Parathyroid adenoma (tissue), 2 donors: ENCODE data around the gene PDSS2.
"Not testable (repeated sequence)": the region's sequence is repeated elsewhere in the genome, so short reads cannot be mapped to it uniquely, and the experiment has no call there.

Source experiments
- H2AFZ ChIP-seq: fragments of 300-600 bp; sonication (generic); one replicate; pipeline ENCODE4 v1.7.0; 2017; ENCODE audit warnings: antibody characterized with exemption, mild to moderate bottlenecking
- H3K27ac ChIP-seq: fragments of 300-600 bp; sonication (generic); one replicate; pipeline ENCODE4 v1.7.0; 2017
- H3K27me3 ChIP-seq: fragments of 300-600 bp; sonication (generic); one replicate; pipeline ENCODE4 v1.7.0; 2017; ENCODE audit warnings: low read length; ENCODE audit not compliant: control insufficient read depth, insufficient read depth
- H3K36me3 ChIP-seq: fragments of 300-600 bp; sonication (generic); one replicate; pipeline ENCODE4 v1.7.0; 2017; ENCODE audit warnings: low read length; ENCODE audit not compliant: control insufficient read depth, insufficient read depth
- H3K4me1 ChIP-seq: fragments of 300-600 bp; sonication (generic); one replicate; pipeline ENCODE4 v1.7.0; 2017; ENCODE audit warnings: control low read depth
- H3K4me2 ChIP-seq: fragments of 300-600 bp; sonication (generic); one replicate; pipeline ENCODE4 v1.7.0; 2017; ENCODE audit warnings: low read length
- H3K4me3 ChIP-seq: fragments of 300-600 bp; sonication (generic); one replicate; pipeline ENCODE4 v1.7.0; 2017; ENCODE audit warnings: low read depth, low read length
- H3K79me2 ChIP-seq: fragments of 300-600 bp; sonication (generic); one replicate; pipeline ENCODE4 v1.7.0; 2017; ENCODE audit warnings: control low read depth
- H3K9ac ChIP-seq: fragments of 300-600 bp; sonication (generic); one replicate; pipeline ENCODE4 v1.7.0; 2017; ENCODE audit warnings: mild to moderate bottlenecking
- H3K9me3 ChIP-seq: fragments of 300-600 bp; sonication (generic); one replicate; pipeline ENCODE4 v1.7.0; 2017; ENCODE audit warnings: low read length; ENCODE audit not compliant: control insufficient read depth
- CTCF ChIP-seq: fragments of 300-600 bp; sonication (generic); IDR thresholded peaks from one replicate; pipeline ENCODE4 v1.7.0; 2017; ENCODE audit warnings: antibody characterized with exemption, mild to moderate bottlenecking
- donor health status: primary hyperparathyroidism.

Gene PDSS2

DNA sequence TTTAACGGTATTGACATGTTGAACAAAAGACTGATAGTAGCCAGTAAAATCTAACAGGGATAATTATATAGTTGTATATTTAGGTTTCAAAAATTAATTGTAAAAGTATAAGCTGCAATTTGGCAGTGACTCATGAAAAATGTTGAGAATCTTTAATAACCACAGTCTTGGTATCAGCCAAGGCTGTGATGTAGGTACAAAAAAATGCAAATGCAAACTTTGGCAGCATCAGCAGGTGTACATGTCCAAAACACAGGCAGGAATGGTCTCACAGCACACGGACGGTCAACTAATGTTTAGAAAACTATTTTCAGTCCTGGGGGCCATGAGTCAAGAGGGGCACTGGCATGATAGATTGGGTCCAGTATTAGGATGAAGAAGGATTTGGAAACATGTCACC, 285.6 kb downstream of the PDSS2 start:
- no peaks in the 10 kb centered on the region for H3K27me3 ChIP-seq
- H3K4me1 ChIP-seq: no peaks in the 10 kb centered on the region
- no peaks in the 10 kb centered on the region for H3K79me2 ChIP-seq
- H3K36me3 ChIP-seq: no peaks in the 10 kb centered on the region
- no peak for TF ChIP-seq CTCF
- H3K9me3 ChIP-seq: no peaks in the 10 kb centered on the region
- no peak overlapping the region for H3K9ac ChIP-seq
- no peak overlapping the region for H3K4me2 ChIP-seq
- no peak overlapping the region for H3K27ac ChIP-seq
- no peak overlapping the region for H3K4me3 ChIP-seq
- no peak overlapping the region for H2AFZ ChIP-seq

DNA sequence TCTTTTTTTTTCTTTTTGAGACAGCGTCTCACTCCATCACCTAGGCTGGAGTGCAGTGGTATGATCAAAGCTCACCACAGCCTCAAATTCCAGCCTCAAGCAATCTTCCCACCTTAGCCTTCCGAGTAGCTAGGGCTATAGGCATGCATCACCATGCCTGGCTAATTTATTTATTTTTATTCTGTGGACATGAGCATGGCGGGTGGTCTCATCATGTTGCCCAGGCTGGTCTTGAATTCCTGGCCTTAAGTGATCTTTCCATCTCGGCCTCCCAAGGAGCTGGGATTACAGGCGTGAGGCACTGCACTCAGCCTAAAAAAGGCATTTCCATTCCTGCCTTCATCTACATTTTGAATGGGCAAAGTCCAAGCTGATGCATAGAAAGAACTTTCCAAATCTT, 287.9 kb downstream of the PDSS2 start:
- Histone ChIP-seq H3K9ac (no peak overlapping the region), H3K9me3 (no peaks in the 10 kb centered on the region), H2AFZ (no peak overlapping the region)

GRCh38 chr6:107164299-107164698, 295.1 kb downstream of the PDSS2 start:
- not testable (repeated sequence) for H3K36me3 ChIP-seq, H2AFZ ChIP-seq, H3K27ac ChIP-seq, H3K9me3 ChIP-seq, H3K4me1 ChIP-seq, H3K4me3 ChIP-seq, H3K4me2 ChIP-seq, H3K79me2 ChIP-seq, H3K27me3 ChIP-seq, H3K9ac ChIP-seq

More for the DNA sequence above, 287.9 kb downstream of the PDSS2 start:
- H3K4me3 ChIP-seq: no peak overlapping the region
- H3K36me3 ChIP-seq: no peaks in the 10 kb centered on the region
- TF ChIP-seq CTCF: no peak
- H3K27ac ChIP-seq: no peak overlapping the region
- no peaks in the 10 kb centered on the region for H3K79me2 ChIP-seq
- no peaks in the 10 kb centered on the region for H3K27me3 ChIP-seq
- no peaks in the 10 kb centered on the region for H3K4me1 ChIP-seq
- H3K4me2 ChIP-seq: no peak overlapping the region

DNA sequence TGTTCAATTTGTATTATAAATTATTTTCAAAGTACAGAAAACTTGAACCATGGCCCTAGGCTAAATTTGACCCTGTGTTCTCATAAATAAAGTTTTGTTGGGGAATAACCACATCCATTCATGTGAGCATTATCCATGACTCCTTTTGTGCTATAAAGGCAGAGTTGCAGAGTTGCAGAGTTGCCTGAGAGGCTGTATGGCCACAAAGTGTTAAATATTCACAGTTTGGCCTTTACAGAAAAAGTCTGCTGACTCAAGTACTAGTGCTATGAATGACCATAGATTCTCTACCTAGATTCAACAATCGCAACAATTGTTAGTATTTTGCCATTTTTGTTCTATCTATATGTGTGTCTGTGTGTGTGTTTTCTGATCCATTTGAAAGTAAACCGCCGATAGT, 297.8 kb downstream of the PDSS2 start:
- Histone ChIP-seq H3K27ac (no peak overlapping the region), H3K36me3 (no peaks in the 10 kb centered on the region), H3K79me2 (no peaks in the 10 kb centered on the region), H3K9me3 (no peaks in the 10 kb centered on the region), H3K27me3 (no peaks in the 10 kb centered on the region), H3K4me3 (no peak overlapping the region), H3K4me2 (no peak overlapping the region), H3K9ac (no peak overlapping the region), H2AFZ (no peak overlapping the region), H3K4me1 (no peaks in the 10 kb centered on the region)
- no peak for TF ChIP-seq CTCF

DNA sequence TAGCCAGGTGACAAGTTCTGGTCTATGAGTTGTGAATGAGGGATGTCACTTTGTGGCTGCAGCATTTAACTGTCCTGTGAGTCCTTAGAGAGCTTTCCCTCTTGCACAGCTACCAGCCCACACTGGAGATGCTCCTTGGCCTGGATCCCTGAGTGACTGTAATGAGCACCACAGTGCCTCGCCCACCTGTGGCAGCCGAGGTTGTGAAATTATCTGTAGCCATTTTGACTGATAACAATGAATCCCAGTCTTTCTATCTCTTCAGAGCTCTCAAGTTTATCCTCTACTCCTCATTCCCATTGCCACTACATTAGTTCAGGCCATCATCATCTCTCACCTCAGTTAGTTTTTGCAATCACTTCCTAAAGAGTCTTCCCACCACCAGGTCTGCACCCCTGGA, 302.7 kb downstream of the PDSS2 start:
- TF ChIP-seq CTCF: no peak
- no peak overlapping the region for H3K27ac ChIP-seq
- H3K9me3 ChIP-seq: no peaks in the 10 kb centered on the region
- no peak overlapping the region for H3K4me2 ChIP-seq
- H3K27me3 ChIP-seq: no peaks in the 10 kb centered on the region
- no peak overlapping the region for H2AFZ ChIP-seq
- no peak overlapping the region for H3K9ac ChIP-seq
- H3K79me2 ChIP-seq: no peaks in the 10 kb centered on the region
- peaks cover 8% of the 10 kb centered on the region for H3K4me1 ChIP-seq
- no peaks in the 10 kb centered on the region for H3K36me3 ChIP-seq
- H3K4me3 ChIP-seq: no peak overlapping the region
